Kidney (tissue), 14 donors: ENCODE data around the gene EVC2. TPM values are rescaled to one million over a fixed set of nuclear protein-coding genes. Genes with fewer than 3 reads are reported as not detected.

Experiments
- DNase-seq, 5 donors: peaks; one replicate each; pipeline ENCODE4 v3.0.0-alpha.2; 2013 to 2020
- FAIRE-seq: peaks from 2 replicates; lab custom pipeline; 2012; peaks lifted over from hg19 to GRCh38; lab: Jason Lieb, UNC
- H3K27ac ChIP-seq, 2 donors: one replicate each; pipeline ENCODE4 v1.7.0; 2013; ENCODE audit warnings: low read depth in 2 of 2, low read length in 2 of 2, inconsistent platforms in 1 of 2
- H3K27me3 ChIP-seq: one replicate; pipeline ENCODE4 v1.7.1; 2013; ENCODE audit warnings: low read length, inconsistent platforms; ENCODE audit not compliant: control insufficient read depth, insufficient read depth
- H3K36me3 ChIP-seq, 3 donors: one replicate each; pipeline versions ENCODE4 v1.7.0 to v1.7.1; 2013; ENCODE audit warnings: low read length in 3 of 3, control low read depth in 1 of 3, inconsistent platforms in 1 of 3; ENCODE audit not compliant: insufficient read depth in 3 of 3, control insufficient read depth in 2 of 3
- H3K4me1 ChIP-seq, 3 donors: one replicate each; pipeline versions ENCODE4 v1.7.0 to v1.7.1; 2013; ENCODE audit warnings: low read length in 3 of 3, inconsistent platforms in 1 of 3, low read depth in 1 of 3; ENCODE audit not compliant: control insufficient read depth in 2 of 3, insufficient read depth in 2 of 3
- H3K4me3 ChIP-seq, 3 donors: one replicate each; pipeline versions ENCODE4 v1.7.0 to v1.8.1; 2013; ENCODE audit warnings: low read length in 3 of 3, control low read depth in 1 of 3, inconsistent platforms in 1 of 3
- H3K9ac ChIP-seq, 3 donors: one replicate each; pipeline versions ENCODE4 v1.7.0 to v1.7.1; 2013; ENCODE audit warnings: low read length in 3 of 3, control low read depth in 1 of 3, inconsistent platforms in 1 of 3
- H3K9me3 ChIP-seq, 3 donors: one replicate each; pipeline versions ENCODE4 v1.7.0 to v1.7.1; 2013; ENCODE audit warnings: low read length in 3 of 3, control low read depth in 1 of 3, inconsistent platforms in 1 of 3; ENCODE audit not compliant: control insufficient read depth in 2 of 3, insufficient read depth in 1 of 3
- intact Hi-C: fragments of 100-400 bp; cut with DNase I; formaldehyde crosslinking; loops from one replicate; pipeline ENCODE4 v1.11.1; 2022
- polyA plus RNA-seq: library from polyadenylated mRNA; stranded (reverse); fragments of 350-450 nt; fragmentation: Illumina TruSeq; extraction: RNeasy Lipid Tissue Mini Kit (QIAGEN cat#74804); gene quantifications from one replicate; pipeline ENCODE4 v1.2.3, GENCODE V29; 2014; ENCODE audit warnings: low read depth, low replicate concordance; ENCODE audit not compliant: insufficient read depth
- total RNA-seq: library from RNA; stranded (reverse); fragmentation: NEBNext Ultra II Directional; extraction: Animal tissue kit (Norgen Biotek cat#: 25700); gene quantifications from one replicate; pipeline ENCODE4 v1.2.1, GENCODE V29; 2021
- TF ChIP-seq, protein P1 (sequence below): IDR thresholded peaks from 3 replicates; pipeline ENCODE4 v1.5.1; 2012; ENCODE audit warnings: mild to moderate bottlenecking, moderate library complexity, borderline replicate concordance; ENCODE audit not compliant: insufficient read depth; ENCODE audit errors: extremely low read depth
- donor health status: control.
- donor health status: control.
- donor health status: control.
- donor health status: control.
- donor health status: control.
- donor health status: DM: yes; HTN: yes; CAD: no.
- donor health status: Normal renal cell carcinoma (clear cell type).

EVC2 gene
- total and polyA plus RNA-seq, 2 donors from 2014 or later: 1.6 to 8.7 TPM

DNA sequence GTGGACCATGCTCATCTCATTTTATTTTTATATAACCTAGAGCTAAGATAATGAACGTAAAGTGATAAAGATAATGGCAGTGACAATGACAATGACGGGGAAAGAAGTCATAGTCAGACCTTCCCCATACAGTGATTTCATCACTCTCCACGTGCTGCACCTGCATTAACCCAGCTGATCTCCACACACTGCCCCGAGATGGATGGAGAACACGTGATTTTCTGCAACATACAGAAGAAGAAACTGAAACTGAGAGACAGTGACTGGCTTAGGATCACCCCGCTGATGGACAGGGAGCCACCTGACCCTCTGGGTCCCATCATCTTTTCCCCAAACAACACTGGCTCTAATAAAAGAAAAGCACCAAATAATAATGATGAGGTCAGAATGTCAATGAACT is 22.0 kb downstream of the EVC2 start:
- H3K9ac ChIP-seq: no peak overlapping the region
- H3K4me1 ChIP-seq: no peaks in the 10 kb centered on the region
- H3K27ac ChIP-seq: no peak overlapping the region
- intact Hi-C loops: no loop called here
- H3K36me3 ChIP-seq: peaks cover 8 to 40% (median 28%) of the 10 kb centered on the region in 3 donors
- H3K27me3 ChIP-seq: no peaks in the 10 kb centered on the region
- TF ChIP-seq, protein P1, sequence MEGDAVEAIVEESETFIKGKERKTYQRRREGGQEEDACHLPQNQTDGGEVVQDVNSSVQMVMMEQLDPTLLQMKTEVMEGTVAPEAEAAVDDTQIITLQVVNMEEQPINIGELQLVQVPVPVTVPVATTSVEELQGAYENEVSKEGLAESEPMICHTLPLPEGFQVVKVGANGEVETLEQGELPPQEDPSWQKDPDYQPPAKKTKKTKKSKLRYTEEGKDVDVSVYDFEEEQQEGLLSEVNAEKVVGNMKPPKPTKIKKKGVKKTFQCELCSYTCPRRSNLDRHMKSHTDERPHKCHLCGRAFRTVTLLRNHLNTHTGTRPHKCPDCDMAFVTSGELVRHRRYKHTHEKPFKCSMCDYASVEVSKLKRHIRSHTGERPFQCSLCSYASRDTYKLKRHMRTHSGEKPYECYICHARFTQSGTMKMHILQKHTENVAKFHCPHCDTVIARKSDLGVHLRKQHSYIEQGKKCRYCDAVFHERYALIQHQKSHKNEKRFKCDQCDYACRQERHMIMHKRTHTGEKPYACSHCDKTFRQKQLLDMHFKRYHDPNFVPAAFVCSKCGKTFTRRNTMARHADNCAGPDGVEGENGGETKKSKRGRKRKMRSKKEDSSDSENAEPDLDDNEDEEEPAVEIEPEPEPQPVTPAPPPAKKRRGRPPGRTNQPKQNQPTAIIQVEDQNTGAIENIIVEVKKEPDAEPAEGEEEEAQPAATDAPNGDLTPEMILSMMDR: no peak
- no peak for DNase-seq
- H3K9me3 ChIP-seq: no peaks in the 10 kb centered on the region
- H3K4me3 ChIP-seq: no peak overlapping the region
- no peak for FAIRE-seq

DNA sequence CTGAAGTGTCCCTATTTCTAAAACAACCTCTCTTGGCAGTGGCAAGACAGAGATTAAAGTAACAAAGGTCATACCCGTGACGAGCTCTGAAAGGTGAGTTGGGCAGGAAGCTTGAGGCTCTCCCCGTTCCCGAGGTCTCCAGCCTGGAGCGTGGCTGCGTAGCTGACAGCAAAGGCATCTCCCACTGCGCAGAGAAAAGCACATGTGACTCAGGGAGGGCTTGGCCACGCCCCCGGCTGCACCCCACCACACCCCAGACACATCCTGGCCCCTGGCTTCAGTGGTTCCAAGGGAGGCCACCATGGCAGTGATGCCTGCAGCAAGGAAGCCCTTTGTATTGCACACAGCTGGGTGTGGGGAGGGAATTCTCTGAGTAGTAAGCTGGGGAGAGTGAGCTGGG is 23.1 kb downstream of the EVC2 start:
- H3K27ac ChIP-seq: no peak overlapping the region
- TF ChIP-seq, protein P1: no peak
- FAIRE-seq (no peak), DNase-seq (no peak)
- no peaks in the 10 kb centered on the region for H3K4me1 ChIP-seq
- H3K27me3 ChIP-seq: no peaks in the 10 kb centered on the region
- H3K9ac ChIP-seq: no peak overlapping the region
- H3K9me3 ChIP-seq: no peaks in the 10 kb centered on the region
- intact Hi-C loops: no loop called here
- H3K36me3 ChIP-seq: peaks cover 8 to 40% (median 23%) of the 10 kb centered on the region in 3 donors
- no peak overlapping the region for H3K4me3 ChIP-seq

DNA sequence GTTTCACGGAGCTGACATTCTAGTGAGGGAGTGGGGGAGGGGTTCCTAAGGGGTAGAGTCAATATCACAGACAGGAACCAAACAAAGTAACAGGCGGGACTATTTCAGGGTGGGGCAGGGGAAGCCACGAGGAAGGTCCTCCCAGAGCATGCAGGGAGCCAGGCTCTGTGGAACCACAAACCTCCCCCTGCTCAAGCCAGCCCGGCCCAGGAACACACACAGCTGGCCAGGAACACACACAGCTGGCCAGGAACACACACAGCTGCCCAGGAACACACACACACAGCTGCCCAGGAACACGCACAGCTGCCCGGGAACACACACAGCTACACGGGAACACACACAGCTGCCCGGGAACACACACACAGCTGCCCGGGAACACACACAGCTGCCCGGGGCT is 24.8 kb downstream of the EVC2 start:
- no peak overlapping the region for H3K4me3 ChIP-seq
- TF ChIP-seq, protein P1: no peak
- intact Hi-C loops: no loop called here
- DNase-seq (no peak), FAIRE-seq (no peak)
- H3K9me3 ChIP-seq: no peaks in the 10 kb centered on the region
- no peak overlapping the region for H3K27ac ChIP-seq
- H3K4me1 ChIP-seq: no peaks in the 10 kb centered on the region
- H3K36me3 ChIP-seq: peaks cover 10 to 30% (median 16%) of the 10 kb centered on the region in 3 donors
- H3K27me3 ChIP-seq: no peaks in the 10 kb centered on the region
- no peak overlapping the region for H3K9ac ChIP-seq

DNA sequence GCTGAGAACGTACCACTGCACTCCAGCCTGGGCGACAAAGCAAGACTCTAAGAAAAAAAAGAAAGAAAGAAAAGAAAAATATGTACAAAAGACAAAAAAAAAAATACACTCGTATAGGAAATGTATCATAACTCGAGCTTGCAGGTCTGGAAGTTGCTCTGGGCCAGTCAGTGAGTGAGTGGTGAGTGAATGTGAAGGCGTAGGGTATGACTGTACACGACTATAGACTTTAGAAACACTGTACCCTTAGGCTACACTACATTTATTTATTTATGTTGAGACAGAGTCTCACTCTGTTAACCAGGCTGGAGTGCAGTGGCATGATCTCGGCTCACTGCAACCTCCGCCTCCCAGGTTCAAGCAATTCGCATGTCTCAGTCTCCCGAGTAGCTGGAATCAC is 29.4 kb downstream of the EVC2 start:
- H3K36me3 ChIP-seq: peaks cover 2 to 13% (median 4%) of the 10 kb centered on the region in 3 donors
- H3K9me3 ChIP-seq: no peaks in the 10 kb centered on the region
- FAIRE-seq (no peak), DNase-seq (no peak)
- no peak overlapping the region for H3K9ac ChIP-seq
- TF ChIP-seq, protein P1: no peak
- intact Hi-C loops: no loop called here
- no peak overlapping the region for H3K4me3 ChIP-seq
- no peaks in the 10 kb centered on the region for H3K27me3 ChIP-seq
- H3K4me1 ChIP-seq: no peaks in the 10 kb centered on the region
- no peak overlapping the region for H3K27ac ChIP-seq
